ENCODE measurements around the gene CCDC88C. TPM values are rescaled to one million over a fixed set of nuclear protein-coding genes. Genes with fewer than 3 reads are reported as not detected.

Gene CCDC88C
- polyA plus RNA-seq, 2 of the 4 experiments (the other 2 are of a cell fraction) = 2.9 to 3.7 TPM

- FAIRE-seq (no peak), ATAC-seq (no peak), DNase-seq (ENCODE audit: low read depth in 1 of 2, low spot score in 1 of 2) (no peak)
- no peaks in the 10 kb centered on the region for H3K4me1 ChIP-seq
- TF ChIP-seq RCOR1 (IDR thresholded peaks at IDR 0.05; ENCODE audit: low read depth, low read length) = no peak
- no peak for TF ChIP-seq HDAC2 (IDR thresholded peaks at IDR 0.05)
- TF ChIP-seq NPAS2 (CRISPR knock-in tag; IDR thresholded peaks at IDR 0.05; ENCODE audit: borderline replicate concordance) = no peak
- no peak for TF ChIP-seq PHF8 (IDR thresholded peaks at IDR 0.05; ENCODE audit: borderline replicate concordance, low read depth)
- no peak for TF ChIP-seq CTCF (IDR thresholded peaks at IDR 0.05)
- TF ChIP-seq ATOH8 (CRISPR knock-in tag; IDR thresholded peaks at IDR 0.05; ENCODE audit: low read depth) = no peak
- no peak for TF ChIP-seq CBX8 (IDR thresholded peaks at IDR 0.05)
- no peak for TF ChIP-seq RAD21 (conservative IDR thresholded peaks at IDR 0.05 in 1 of 2, IDR thresholded peaks at IDR 0.05 in 1 of 2)
- no peak for TF ChIP-seq KDM5A (IDR thresholded peaks at IDR 0.05)
- TF ChIP-seq POLR2AphosphoS2 (conservative IDR thresholded peaks at IDR 0.05; ENCODE audit: low read length) = no peak
- no peak for TF ChIP-seq CEBPB (IDR thresholded peaks at IDR 0.05)
- TF ChIP-seq FOSL2 (IDR thresholded peaks at IDR 0.05) = no peak
- no peak for TF ChIP-seq FOSL2 (CRISPR knock-in tag; IDR thresholded peaks at IDR 0.05)
- TF ChIP-seq MAX (IDR thresholded peaks at IDR 0.05) = no peak
- no peak for TF ChIP-seq ZSCAN20 (CRISPR knock-in tag; IDR thresholded peaks at IDR 0.05)
- POLR2A ChIA-PET = no interaction called here
- WGBS (ENCODE audit: missing lambda C conversion rate) = 73% methylated on average over 7 of the region's 15 CpGs
- H3K27ac ChIP-seq = no peak overlapping the region
- H3K4me3 ChIP-seq = no peak overlapping the region
- CTCF ChIA-PET = interaction anchor here (0.6 to 1.3 kb wide), 3 partner anchors 14 to 407 kb away, joined by 3 to 6 read pairs (median 4); no protein-coding TSS in a partner anchor
- no peaks in the 10 kb centered on the region for H3K9me3 ChIP-seq
- H3K4me2 ChIP-seq = no peak overlapping the region
Measured at GRCh38 chr14:91309756-91310280, 107.8 kb downstream of the CCDC88C start.

DNA sequence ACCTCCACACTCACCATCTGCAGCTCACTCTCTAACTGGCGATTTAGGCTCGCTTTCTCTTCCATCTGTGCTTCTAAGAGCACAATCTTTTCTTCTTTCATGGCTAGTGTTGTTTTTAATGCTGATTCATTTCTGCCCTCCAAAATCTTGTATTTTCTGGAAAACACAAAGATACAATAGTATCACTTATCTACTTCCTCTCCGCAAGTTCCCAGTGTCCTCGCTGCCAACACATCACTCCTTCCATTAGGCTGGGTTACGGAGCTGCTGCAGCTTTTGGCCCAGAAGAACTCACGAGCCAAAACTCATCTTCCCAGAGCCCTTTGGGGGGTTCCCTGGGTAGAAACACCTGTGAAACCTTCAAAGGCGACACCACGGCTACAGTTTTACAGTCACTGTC is 109.3 kb downstream of the CCDC88C start:
- ChIA-PET POLR2A (no interaction called here), CTCF (interaction anchor here (1.3 kb wide), 1 partner anchor 15 kb away, joined by 6 read pairs; no protein-coding TSS in a partner anchor)
- no peak overlapping the region for H3K4me3 ChIP-seq
- TF ChIP-seq CBX8 (IDR thresholded peaks at IDR 0.05) (no peak), NR3C1 (IDR thresholded peaks at IDR 0.05) (no peak), ZFP36 (IDR thresholded peaks at IDR 0.05; ENCODE audit: borderline replicate concordance, partially characterized antibody) (no peak), ZNF302 (CRISPR knock-in tag; IDR thresholded peaks at IDR 0.05) (no peak), POLR2A (IDR thresholded peaks at IDR 0.05; ENCODE audit: low read length) (no peak)
- H3K9me3 ChIP-seq = no peaks in the 10 kb centered on the region
- no peak overlapping the region for H3K4me2 ChIP-seq
- DNase-seq (ENCODE audit: low read depth in 1 of 2, low spot score in 1 of 2) (no peak), FAIRE-seq (no peak), ATAC-seq (no peak)
- H3K4me1 ChIP-seq = no peaks in the 10 kb centered on the region
- no peak overlapping the region for H3K27ac ChIP-seq
- 98% methylated on average over 8 of the region's 8 CpGs for WGBS (ENCODE audit: missing lambda C conversion rate)

DNA sequence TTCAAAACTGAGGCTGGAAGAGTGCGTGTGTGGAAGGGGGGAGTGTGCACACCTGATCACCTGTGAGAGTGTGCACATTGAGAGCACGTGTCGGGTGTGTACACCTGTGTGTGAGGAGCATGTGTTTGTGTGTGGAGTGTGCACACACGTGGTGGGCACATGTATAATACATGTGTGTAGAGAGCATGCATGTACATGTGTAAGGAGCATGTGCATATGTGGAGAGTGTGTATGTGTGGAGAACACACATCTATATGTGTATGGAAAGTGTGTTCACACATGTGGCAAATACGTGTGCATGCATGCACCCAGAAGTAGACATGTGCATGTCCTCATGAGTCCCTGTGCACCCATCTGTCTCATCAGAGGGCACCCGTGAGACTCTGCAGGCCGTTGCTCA is 110.0 kb downstream of the CCDC88C start:
- ATAC-seq (no peak), FAIRE-seq (no peak), DNase-seq (ENCODE audit: low read depth in 1 of 2, low spot score in 1 of 2) (no peak)
- Histone ChIP-seq H3K4me3 (no peak overlapping the region), H3K4me1 (no peaks in the 10 kb centered on the region), H3K4me2 (no peak overlapping the region), H3K27ac (no peak overlapping the region), H3K9me3 (no peaks in the 10 kb centered on the region)
- 78% methylated on average over 7 of the region's 7 CpGs for WGBS (ENCODE audit: missing lambda C conversion rate)
- ChIA-PET CTCF (no interaction called here), POLR2A (no interaction called here)
- TF ChIP-seq ZNF302 (CRISPR knock-in tag; IDR thresholded peaks at IDR 0.05) = no peak
- TF ChIP-seq RARB (CRISPR knock-in tag; IDR thresholded peaks at IDR 0.05) = no peak
- no peak for TF ChIP-seq KDM1A (IDR thresholded peaks at IDR 0.05; ENCODE audit: low read depth)
- no peak for TF ChIP-seq EHMT2 (IDR thresholded peaks at IDR 0.05; ENCODE audit: low read depth)
- TF ChIP-seq JUN (IDR thresholded peaks at IDR 0.05) = no peak
- no peak for TF ChIP-seq POLR2AphosphoS2 (conservative IDR thresholded peaks at IDR 0.05; ENCODE audit: low read length)
- no peak for TF ChIP-seq SMC3 (IDR thresholded peaks at IDR 0.05)

Data from A549 (cell line).